K562 (cell line): Measurements from ENCODE around the gene GREB1. TPM values are rescaled to one million over a fixed set of nuclear protein-coding genes. Genes with fewer than 3 reads are reported as not detected.

Source experiments
- ATAC-seq: fragments of 200-7000 bp; cut with Tn5 transposase; 3 replicates; pipeline ENCODE4 v1.9.1; 2020; ENCODE audit warnings: moderate library complexity
- BruUV-seq: library from RNA; stranded (reverse); fragments of 400-500 nt; replicated peaks from 2 replicates; lab custom pipeline; 2021; lab: Mats Ljungman, UMichigan
- CTCF ChIA-PET: fragments of 300-600 bp; formaldehyde crosslinking; extraction: SDS; loops from one replicate; lab custom pipeline; 2021; ENCODE audit warnings: low intra/inter-chr PET ratio; lab: Yijun Ruan, JAX
- POLR2A ChIA-PET: fragments of 300-600, 350-650 bp; sonication (Branson Sonifier 250); formaldehyde crosslinking; extraction: SDS; loops from one replicate; lab custom pipeline; 2021; ENCODE audit warnings: antibody characterized with exemption, inconsistent platforms; lab: Yijun Ruan, JAX
- DNase-seq, 4 experiments: peaks; one replicate each; pipeline versions ENCODE4 v3.0.0 to v3.0.0-alpha.2; 2011 to 2018; ENCODE audit warnings: low spot score in 3 of 4, mixed read lengths in 3 of 4; ENCODE audit errors: extremely low read depth in 1 of 4
- FAIRE-seq: peaks from 2 replicates; lab custom pipeline; 2011; peaks lifted over from hg19 to GRCh38; lab: Jason Lieb, UNC
- H2AFZ ChIP-seq: 2 replicates; pipeline ENCODE4 v1.6.0; 2011; ENCODE audit warnings: low read depth, low read length, control low read depth, inconsistent platforms
- H3K27ac ChIP-seq: fragments of 200-600 bp; 3 replicates; pipeline ENCODE4 v1.8.0; 2011; ENCODE audit warnings: low read depth, mild to moderate bottlenecking, control low read depth, inconsistent platforms, low read length, moderate library complexity, mixed read lengths; ENCODE audit errors: extremely low read depth
- H3K27me3 ChIP-seq, 2 experiments: fragments of 300-600 bp in 1 of 2; 2 replicates in 1 of 2; 3 replicates in 1 of 2; pipeline versions ENCODE4 v1.6.0 to v1.8.0; 2011; ENCODE audit warnings: inconsistent platforms in 2 of 2, low read length in 2 of 2, mild to moderate bottlenecking in 1 of 2, mixed read lengths in 1 of 2, moderate library complexity in 1 of 2; ENCODE audit not compliant: control insufficient read depth in 2 of 2, insufficient read depth in 2 of 2
- H3K36me3 ChIP-seq: fragments of 300-600 bp; 3 replicates; pipeline ENCODE4 v1.8.0; 2011; ENCODE audit warnings: mild to moderate bottlenecking, low read length, inconsistent platforms; ENCODE audit not compliant: control insufficient read depth, insufficient read depth
- H3K4me1 ChIP-seq, 2 experiments: fragments of 200-600 bp in 1 of 2; replicated peaks in 1 of 2; 2 replicates in 1 of 2; 3 replicates in 1 of 2; pipeline versions ENCODE4 v1.5.1 to v1.8.0; 2011; ENCODE audit warnings: inconsistent platforms in 2 of 2, low read length in 2 of 2, mild to moderate bottlenecking in 1 of 2, mixed read lengths in 1 of 2, moderate library complexity in 1 of 2; ENCODE audit not compliant: control insufficient read depth in 2 of 2, insufficient read depth in 2 of 2
- H3K4me2 ChIP-seq: 2 replicates; pipeline ENCODE4 v1.6.1; 2011; ENCODE audit warnings: low read length, control low read depth, inconsistent platforms, mixed read lengths; ENCODE audit not compliant: insufficient read depth
- H3K4me3 ChIP-seq: fragments of 200-600 bp; sonication (generic), shearing (Covaris generic); 2 replicates; pipeline ENCODE4 v1.5.1; 2016; ENCODE audit warnings: control low read depth, inconsistent platforms
- H3K79me2 ChIP-seq: fragments of 200-600 bp; 3 replicates; pipeline ENCODE4 v1.8.0; 2011; ENCODE audit warnings: low read length, inconsistent platforms; ENCODE audit not compliant: control insufficient read depth, insufficient read depth
- H3K9ac ChIP-seq, 2 experiments: 2 replicates each; pipeline versions ENCODE4 v1.6.0 to v1.6.1; 2011; ENCODE audit warnings: low read depth in 2 of 2, low read length in 2 of 2, control low read depth in 1 of 2, inconsistent platforms in 1 of 2, mild to moderate bottlenecking in 1 of 2, mixed read lengths in 1 of 2; ENCODE audit not compliant: insufficient read depth in 1 of 2
- H3K9me1 ChIP-seq: one replicate; pipeline ENCODE4 v1.6.0; 2011; ENCODE audit warnings: inconsistent platforms, mild to moderate bottlenecking, low read length, moderate library complexity; ENCODE audit not compliant: control insufficient read depth, insufficient read depth
- H3K9me3 ChIP-seq: replicated peaks from 2 replicates; pipeline ENCODE4 v1.5.1; 2011; ENCODE audit warnings: low read depth, low read length, inconsistent platforms; ENCODE audit not compliant: control insufficient read depth, insufficient read depth
- H4K20me1 ChIP-seq: replicated peaks from 2 replicates; pipeline ENCODE4 v1.6.1; 2011; ENCODE audit warnings: low read length, inconsistent platforms, mixed read lengths; ENCODE audit not compliant: control insufficient read depth, insufficient read depth
- CAMTA2 ChIP-seq: fragments of 250-450 bp; sonication (Bioruptor Pico); conservative IDR thresholded peaks from 2 replicates; pipeline ENCODE4 v1.5.1; 2022
- EGR1 ChIP-seq: fragments of 450-650 bp; conservative IDR thresholded peaks from 2 replicates; pipeline ENCODE4 v1.6.1; 2017; ENCODE audit warnings: mild to moderate bottlenecking
- GTF2F1 ChIP-seq: IDR thresholded peaks from 2 replicates; pipeline ENCODE4 v1.6.1; 2011; ENCODE audit warnings: low read depth, low read length, improper control_type of control experiment
- HCFC1 ChIP-seq: IDR thresholded peaks from 2 replicates; pipeline ENCODE4 v1.6.1; 2012; ENCODE audit warnings: low read depth, low read length, improper control_type of control experiment
- NBN ChIP-seq: fragments of 450-650 bp; IDR thresholded peaks from 2 replicates; pipeline ENCODE4 v1.6.1; 2016; ENCODE audit warnings: low read depth, mild to moderate bottlenecking
- POU5F1 ChIP-seq: fragments of 150-350 bp; IDR thresholded peaks from 2 replicates; pipeline ENCODE4 v1.6.1; 2014; ENCODE audit warnings: borderline replicate concordance, low read length, low read depth, mild to moderate bottlenecking; ENCODE audit not compliant: partially characterized antibody
- PTRF ChIP-seq: fragments of 450-650 bp; IDR thresholded peaks from 2 replicates; pipeline ENCODE4 v1.6.1; 2016; ENCODE audit warnings: mild to moderate bottlenecking, missing genetic modification characterization, missing compliant biosample characterization
- SETDB1 ChIP-seq: IDR thresholded peaks from one replicate; pipeline ENCODE4 v1.6.1; 2012; ENCODE audit warnings: low read length, control low read depth, inconsistent platforms
- SREBF1 ChIP-seq: fragments of 150-350 bp; IDR thresholded peaks from 2 replicates; pipeline ENCODE4 v1.6.1; 2014; ENCODE audit warnings: antibody characterized with exemption, low read depth, low read length, borderline replicate concordance
- ZKSCAN3 ChIP-seq: fragments of 250-450 bp; sonication (Bioruptor Pico); IDR thresholded peaks from 2 replicates; pipeline ENCODE4 v1.4.0; 2020
- ZNF253 ChIP-seq: fragments of 250-450 bp; sonication (Bioruptor Pico); conservative IDR thresholded peaks from 2 replicates; pipeline ENCODE4 v1.6.1; 2021; ENCODE audit warnings: mild to moderate bottlenecking
- ZNF586 ChIP-seq: fragments of 450-650 bp; formaldehyde crosslinking; conservative IDR thresholded peaks from 2 replicates; pipeline ENCODE4 v1.4.0; 2020; ENCODE audit warnings: mild to moderate bottlenecking, moderate library complexity
- ZNF79 ChIP-seq: fragments of 250-450 bp; sonication (Bioruptor Pico); IDR thresholded peaks from 2 replicates; pipeline ENCODE4 v1.4.0; 2020; ENCODE audit warnings: low read depth, mild to moderate bottlenecking, moderate library complexity
- WGBS: fragments of 100-300 bp; shearing (Covaris generic); methylation state at CpG from one replicate; pipeline ENCODE4 v1.1.6; 2016; ENCODE audit warnings: low coverage, mixed read lengths; ENCODE audit not compliant: insufficient coverage; ENCODE audit errors: missing lambda C conversion rate; 5-methylcytosine and 5-hydroxymethylcytosine counted together
- in situ Hi-C: fragments of 300-500 bp; cut with MboI; formaldehyde crosslinking; loops from 4 replicates; pipeline ENCODE4 v1.15.0; 2018; ENCODE audit warnings: inconsistent platforms, mixed read lengths
- intact Hi-C: fragments of 100-400 bp; cut with micrococcal nuclease; formaldehyde crosslinking; loops from 2 replicates; pipeline ENCODE4 v1.14.2; 2022
- polyA plus RNA-seq, 8 experiments: library from polyadenylated mRNA; depleted of rRNA in 4 of 8; stranded (reverse) in 5 of 8; unstranded in 3 of 8; fragments of >200 nt; fragmentation: Nextera tagmentation in 2 of 8; fragmentation: Illumina TruSeq in 1 of 8; extraction: Ambion mirVana in 2 of 8; extraction: Trizol in 1 of 8; gene quantifications; 2 replicates each; pipeline versions ENCODE4 v1.2.1 to v1.2.3, GENCODE V29; 2011 to 2014; ENCODE audit warnings: inconsistent platforms in 1 of 8, missing spikeins in 1 of 8
- total RNA-seq, 7 experiments: library from RNA; depleted of rRNA in 6 of 7; stranded (reverse); fragments of >200 nt in 6 of 7; fragmentation: Illumina TruSeq in 2 of 7; extraction: Trizol in 2 of 7; gene quantifications; 2 replicates each; pipeline versions ENCODE4 v1.2.1 to v1.2.3, GENCODE V29; 2011 to 2021; ENCODE audit warnings: low replicate concordance in 1 of 7
- TF ChIP-seq, protein P1 (sequence below): fragments of 450-650 bp; IDR thresholded peaks from 2 replicates; pipeline ENCODE4 v1.6.1; 2018; ENCODE audit not compliant: partially characterized antibody
- TF ChIP-seq, protein P2 (sequence below): fragments of 250-450 bp; sonication (Bioruptor Pico); IDR thresholded peaks from 2 replicates; pipeline ENCODE4 v1.8.0; 2021; ENCODE audit warnings: moderate library complexity, mild to moderate bottlenecking, inconsistent platforms

The GREB1 gene
- total and polyA plus RNA-seq, 9 of the 15 experiments (the other 6 are each of a cell fraction or from before 2014, with no cell fraction given), result 0.04 to 0.86 (median 0.10) TPM; not detected in 1

DNA sequence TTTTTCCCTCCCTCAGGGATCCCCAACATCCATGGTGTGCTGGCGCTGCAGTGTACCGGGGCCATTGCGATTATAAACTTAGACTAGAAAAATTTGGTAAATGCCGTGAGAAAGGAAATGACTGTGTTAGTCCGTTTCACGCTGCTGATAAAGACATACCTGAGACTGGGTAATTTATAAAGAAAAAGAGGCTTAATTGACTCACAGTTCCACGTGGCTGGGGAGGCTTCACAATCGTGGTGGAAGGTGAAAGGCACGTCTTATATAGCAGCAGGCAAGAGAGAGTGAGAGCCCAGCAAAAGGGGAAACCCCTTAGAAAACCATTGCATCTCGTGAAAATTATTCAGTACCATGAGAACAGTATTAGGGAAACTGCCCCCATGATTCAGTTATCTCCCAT, 91.8 kb downstream of the GREB1 start:
- Histone ChIP-seq H4K20me1 (no peaks in the 10 kb centered on the region), H3K9me3 (peaks cover 2% of the 10 kb centered on the region), H3K79me2 (no peaks in the 10 kb centered on the region), H3K27ac (no peak overlapping the region), H3K4me3 (no peak overlapping the region), H3K9me1 (no peaks in the 10 kb centered on the region), H2AFZ (no peak overlapping the region), H3K9ac (no peak overlapping the region), H3K27me3 (peaks cover 42 to 88% of the 10 kb centered on the region in 2 experiments), H3K4me1 (no peaks in the 10 kb centered on the region), H3K36me3 (no peaks in the 10 kb centered on the region), H3K4me2 (no peak overlapping the region)
- TF ChIP-seq, protein P1, sequence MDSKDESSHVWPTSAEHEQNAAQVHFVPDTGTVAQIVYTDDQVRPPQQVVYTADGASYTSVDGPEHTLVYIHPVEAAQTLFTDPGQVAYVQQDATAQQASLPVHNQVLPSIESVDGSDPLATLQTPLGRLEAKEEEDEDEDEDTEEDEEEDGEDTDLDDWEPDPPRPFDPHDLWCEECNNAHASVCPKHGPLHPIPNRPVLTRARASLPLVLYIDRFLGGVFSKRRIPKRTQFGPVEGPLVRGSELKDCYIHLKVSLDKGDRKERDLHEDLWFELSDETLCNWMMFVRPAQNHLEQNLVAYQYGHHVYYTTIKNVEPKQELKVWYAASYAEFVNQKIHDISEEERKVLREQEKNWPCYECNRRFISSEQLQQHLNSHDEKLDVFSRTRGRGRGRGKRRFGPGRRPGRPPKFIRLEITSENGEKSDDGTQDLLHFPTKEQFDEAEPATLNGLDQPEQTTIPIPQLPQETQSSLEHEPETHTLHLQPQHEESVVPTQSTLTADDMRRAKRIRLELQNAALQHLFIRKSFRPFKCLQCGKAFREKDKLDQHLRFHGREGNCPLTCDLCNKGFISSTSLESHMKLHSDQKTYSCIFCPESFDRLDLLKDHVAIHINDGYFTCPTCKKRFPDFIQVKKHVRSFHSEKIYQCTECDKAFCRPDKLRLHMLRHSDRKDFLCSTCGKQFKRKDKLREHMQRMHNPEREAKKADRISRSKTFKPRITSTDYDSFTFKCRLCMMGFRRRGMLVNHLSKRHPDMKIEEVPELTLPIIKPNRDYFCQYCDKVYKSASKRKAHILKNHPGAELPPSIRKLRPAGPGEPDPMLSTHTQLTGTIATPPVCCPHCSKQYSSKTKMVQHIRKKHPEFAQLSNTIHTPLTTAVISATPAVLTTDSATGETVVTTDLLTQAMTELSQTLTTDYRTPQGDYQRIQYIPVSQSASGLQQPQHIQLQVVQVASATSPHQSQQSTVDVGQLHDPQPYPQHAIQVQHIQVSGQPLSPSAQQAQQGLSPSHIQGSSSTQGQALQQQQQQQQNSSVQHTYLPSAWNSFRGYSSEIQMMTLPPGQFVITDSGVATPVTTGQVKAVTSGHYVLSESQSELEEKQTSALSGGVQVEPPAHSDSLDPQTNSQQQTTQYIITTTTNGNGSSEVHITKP, result no peak
- TF ChIP-seq POU5F1, result no peak
- TF ChIP-seq CAMTA2 (CRISPR knock-in tag), result no peak
- no peak for TF ChIP-seq ZNF586 (CRISPR knock-in tag)
- TF ChIP-seq NBN, result no peak
- no peak for TF ChIP-seq ZNF79 (CRISPR knock-in tag)
- TF ChIP-seq EGR1, result no peak
- no peak for TF ChIP-seq SETDB1
- TF ChIP-seq GTF2F1, result no peak
- TF ChIP-seq ZNF253, result no peak
- TF ChIP-seq, protein P2, sequence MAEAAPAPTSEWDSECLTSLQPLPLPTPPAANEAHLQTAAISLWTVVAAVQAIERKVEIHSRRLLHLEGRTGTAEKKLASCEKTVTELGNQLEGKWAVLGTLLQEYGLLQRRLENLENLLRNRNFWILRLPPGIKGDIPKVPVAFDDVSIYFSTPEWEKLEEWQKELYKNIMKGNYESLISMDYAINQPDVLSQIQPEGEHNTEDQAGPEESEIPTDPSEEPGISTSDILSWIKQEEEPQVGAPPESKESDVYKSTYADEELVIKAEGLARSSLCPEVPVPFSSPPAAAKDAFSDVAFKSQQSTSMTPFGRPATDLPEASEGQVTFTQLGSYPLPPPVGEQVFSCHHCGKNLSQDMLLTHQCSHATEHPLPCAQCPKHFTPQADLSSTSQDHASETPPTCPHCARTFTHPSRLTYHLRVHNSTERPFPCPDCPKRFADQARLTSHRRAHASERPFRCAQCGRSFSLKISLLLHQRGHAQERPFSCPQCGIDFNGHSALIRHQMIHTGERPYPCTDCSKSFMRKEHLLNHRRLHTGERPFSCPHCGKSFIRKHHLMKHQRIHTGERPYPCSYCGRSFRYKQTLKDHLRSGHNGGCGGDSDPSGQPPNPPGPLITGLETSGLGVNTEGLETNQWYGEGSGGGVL (CRISPR knock-in tag), result no peak
- TF ChIP-seq HCFC1, result no peak
- no peak for TF ChIP-seq SREBF1
- TF ChIP-seq PTRF (tag), result no peak
- TF ChIP-seq ZKSCAN3 (CRISPR knock-in tag), result no peak
- no peak for ATAC-seq
- no peak for FAIRE-seq
- intact Hi-C loops, result no loop called here
- ChIA-PET POLR2A (no interaction called here), CTCF (no interaction called here)
- in situ Hi-C loops, result no loop called here
- no TSS peak for BruUV-seq
- DNase-seq, result no peak
- WGBS, result 1% methylated on average over 10 of the region's 10 CpGs
